ENCODE data around the gene PHC3. TPM values are rescaled to one million over a fixed set of nuclear protein-coding genes. Genes with fewer than 3 reads are reported as not detected.

The PHC3 gene
- total and polyA plus RNA-seq, 2 of the 13 experiments (the other 11 are each of a cell fraction or from before 2014, with no cell fraction given), result 24.1 to 49.0 TPM

GRCh38 chr3:170063691-170064090, 117.8 kb downstream of the PHC3 start:
- no peak for ATAC-seq
- H3K4me1 ChIP-seq (ENCODE audit: insufficient read depth, low read length), result no peaks in the 10 kb centered on the region
- no peak for DNase-seq (ENCODE audit: low spot score)
- H3K27ac ChIP-seq (ENCODE audit: extremely low read length, insufficient read depth, low read length), result no peak overlapping the region
- no peak for FAIRE-seq
- H3K79me2 ChIP-seq (ENCODE audit: insufficient read depth, low read length), result no peaks in the 10 kb centered on the region
- H2AFZ ChIP-seq (ENCODE audit: low read length), result no peak overlapping the region
- WGBS (ENCODE audit: low lambda C conversion rate), result 96% methylated on average over 15 of the region's 15 CpGs
- H3K4me3 ChIP-seq (replicated peaks in 1 of 3; ENCODE audit: insufficient read depth in 1 of 3, low read depth in 2 of 3, low read length in 3 of 3), result no peak overlapping the region
- ChIA-PET POLR2A (no interaction called here), CTCF (ENCODE audit: low intra/inter-chr PET ratio, low total read pairs) (no interaction called here)
- intact Hi-C loops (cut with micrococcal nuclease; ENCODE audit: unreplicated experiment), result no loop called here
- TF ChIP-seq GMEB1 (CRISPR knock-in tag; IDR thresholded peaks at IDR 0.05; ENCODE audit: borderline replicate concordance) (no peak), IRF2 (CRISPR knock-in tag; IDR thresholded peaks at IDR 0.05) (no peak), SETDB1 (CRISPR knock-in tag; IDR thresholded peaks at IDR 0.05; ENCODE audit: borderline replicate concordance) (no peak), AHR (CRISPR knock-in tag; IDR thresholded peaks at IDR 0.05) (no peak), IKZF4 (CRISPR knock-in tag; IDR thresholded peaks at IDR 0.05; ENCODE audit: borderline replicate concordance, low read depth, not compliant biosample characterization) (no peak), NFKBIZ (CRISPR knock-in tag; IDR thresholded peaks at IDR 0.05) (no peak), ZBTB44 (CRISPR knock-in tag; IDR thresholded peaks at IDR 0.05) (no peak), PCBP2 (optimal IDR thresholded peaks at IDR 0.05; ENCODE audit: low read depth, low read length, poor library complexity, severe bottlenecking) (no peak), SP140L (CRISPR knock-in tag; IDR thresholded peaks at IDR 0.05; ENCODE audit: borderline replicate concordance) (no peak), ZNF564 (CRISPR knock-in tag; IDR thresholded peaks at IDR 0.05) (no peak), NRL (CRISPR knock-in tag; IDR thresholded peaks at IDR 0.05; ENCODE audit: borderline replicate concordance) (no peak), ZNF678 (CRISPR knock-in tag; IDR thresholded peaks at IDR 0.05) (no peak), REL (CRISPR knock-in tag; conservative IDR thresholded peaks at IDR 0.05) (no peak), ZNF674 (CRISPR knock-in tag; IDR thresholded peaks at IDR 0.05; ENCODE audit: low read depth) (no peak), ZNF691 (CRISPR knock-in tag; IDR thresholded peaks at IDR 0.05; ENCODE audit: borderline replicate concordance, low read depth) (no peak)
- BruUV-seq (replicated peaks), result no TSS peak
- H4K20me1 ChIP-seq (ENCODE audit: insufficient read depth, low read length), result no peaks in the 10 kb centered on the region
- in situ Hi-C loops (cut with HindIII; ENCODE audit: extremely low pct_ligation_motif_present, low pct_unique_long_range_greater_than_20kb), result no loop called here
- H3K27me3 ChIP-seq (ENCODE audit: control insufficient read depth in 1 of 2, insufficient read depth in 2 of 2, low read length in 2 of 2), result no peaks in the 10 kb centered on the region
- no peak overlapping the region for H3K9ac ChIP-seq (ENCODE audit: insufficient read depth, low read depth, low read length)
- no peak overlapping the region for H3K4me2 ChIP-seq (ENCODE audit: low read depth, low read length)
- H3K36me3 ChIP-seq (replicated peaks in 1 of 2; ENCODE audit: control insufficient read depth in 1 of 2, insufficient read depth in 2 of 2, low read length in 2 of 2), result peaks cover 0 to 7% of the 10 kb centered on the region in 2 experiments; a peak in 3 of 5 replicates
- H3K9me3 ChIP-seq (ENCODE audit: low read length), result no peaks in the 10 kb centered on the region
